ENCODE measurements around the gene STXBP4. TPM values are rescaled to one million over a fixed set of nuclear protein-coding genes. Genes with fewer than 3 reads are reported as not detected.

Gene STXBP4
- total RNA-seq, 1 experiment from 2014 or later, result 12.0 TPM

GRCh38 chr17:55216888-55217287, 248.3 kb downstream of the STXBP4 start:
- CTCF ChIA-PET, result no interaction called here
- intact Hi-C loops (cut with micrococcal nuclease; ENCODE audit: unreplicated experiment), result no loop called here

GRCh38 chr17:55219459-55219858, 250.9 kb downstream of the STXBP4 start:
- H3K4me2 ChIP-seq, result no peak overlapping the region
- TF ChIP-seq EZH2 (IDR thresholded peaks at IDR 0.05; ENCODE audit: low read depth) (no peak), CTCF (conservative IDR thresholded peaks at IDR 0.05) (no peak)
- no peaks in the 10 kb centered on the region for H3K9me3 ChIP-seq (ENCODE audit: insufficient read depth, low read depth)
- no peak overlapping the region for H3K4me3 ChIP-seq
- no peaks in the 10 kb centered on the region for H4K20me1 ChIP-seq (ENCODE audit: insufficient read depth)
- H3K27ac ChIP-seq, result no peak overlapping the region
- no peaks in the 10 kb centered on the region for H3K4me1 ChIP-seq (replicated peaks; ENCODE audit: insufficient read depth)
- CTCF ChIA-PET, result no interaction called here
- no TSS peak for BruUV-seq (replicated peaks)
- POLR2A ChIA-PET (ENCODE audit: unreplicated experiment), result no interaction called here
- no peaks in the 10 kb centered on the region for H3K9me2 ChIP-seq (ENCODE audit: insufficient read depth)
- H3K27me3 ChIP-seq (ENCODE audit: insufficient read depth, low read depth), result peaks cover 63% of the 10 kb centered on the region
- H3F3A ChIP-seq (ENCODE audit: insufficient read depth, low read depth), result no peaks in the 10 kb centered on the region
- DNase-seq, result no peak
- H3K36me3 ChIP-seq (ENCODE audit: low read depth), result no peaks in the 10 kb centered on the region
- H3K79me2 ChIP-seq (ENCODE audit: low read depth), result no peaks in the 10 kb centered on the region
- H2AFZ ChIP-seq, result no peak overlapping the region
- intact Hi-C loops (cut with micrococcal nuclease; ENCODE audit: unreplicated experiment), result no loop called here

More at GRCh38 chr17:55216888-55217287, 248.3 kb downstream of the STXBP4 start:
- TF ChIP-seq EZH2 (IDR thresholded peaks at IDR 0.05; ENCODE audit: low read depth) (no peak), CTCF (conservative IDR thresholded peaks at IDR 0.05) (no peak)
- no peak for DNase-seq
- Histone ChIP-seq H3K9me2 (ENCODE audit: insufficient read depth) (no peaks in the 10 kb centered on the region), H3K4me2 (no peak overlapping the region), H3K79me2 (ENCODE audit: low read depth) (no peaks in the 10 kb centered on the region), H3K9me3 (ENCODE audit: insufficient read depth, low read depth) (no peaks in the 10 kb centered on the region), H3K27ac (no peak overlapping the region), H3K4me1 (replicated peaks; ENCODE audit: insufficient read depth) (no peaks in the 10 kb centered on the region), H3K36me3 (ENCODE audit: low read depth) (no peaks in the 10 kb centered on the region), H3K4me3 (no peak overlapping the region), H3F3A (ENCODE audit: insufficient read depth, low read depth) (no peaks in the 10 kb centered on the region), H3K27me3 (ENCODE audit: insufficient read depth, low read depth) (peaks cover 39% of the 10 kb centered on the region), H2AFZ (no peak overlapping the region), H4K20me1 (ENCODE audit: insufficient read depth) (no peaks in the 10 kb centered on the region)
- POLR2A ChIA-PET (ENCODE audit: unreplicated experiment), result no interaction called here
- no TSS peak for BruUV-seq (replicated peaks)

- CTCF ChIA-PET, result no interaction called here
- no peak for DNase-seq
- POLR2A ChIA-PET (ENCODE audit: unreplicated experiment), result no interaction called here
- intact Hi-C loops (cut with micrococcal nuclease; ENCODE audit: unreplicated experiment), result no loop called here
- no peaks in the 10 kb centered on the region for H3K36me3 ChIP-seq (ENCODE audit: low read depth)
- H3K4me1 ChIP-seq (replicated peaks; ENCODE audit: insufficient read depth), result no peaks in the 10 kb centered on the region
- H3K9me3 ChIP-seq (ENCODE audit: insufficient read depth, low read depth), result no peaks in the 10 kb centered on the region
- H3K27me3 ChIP-seq (ENCODE audit: insufficient read depth, low read depth), result peaks cover 68% of the 10 kb centered on the region
- H3K27ac ChIP-seq, result no peak overlapping the region
- no peaks in the 10 kb centered on the region for H3K9me2 ChIP-seq (ENCODE audit: insufficient read depth)
- TF ChIP-seq CTCF (conservative IDR thresholded peaks at IDR 0.05) (no peak), EZH2 (IDR thresholded peaks at IDR 0.05; ENCODE audit: low read depth) (no peak)
- H3F3A ChIP-seq (ENCODE audit: insufficient read depth, low read depth), result no peaks in the 10 kb centered on the region
- no TSS peak for BruUV-seq (replicated peaks)
- H2AFZ ChIP-seq, result no peak overlapping the region
- H3K4me3 ChIP-seq, result no peak overlapping the region
- no peaks in the 10 kb centered on the region for H4K20me1 ChIP-seq (ENCODE audit: insufficient read depth)
- no peak overlapping the region for H3K4me2 ChIP-seq
- no peaks in the 10 kb centered on the region for H3K79me2 ChIP-seq (ENCODE audit: low read depth)
Measured at GRCh38 chr17:55219934-55220333, 251.4 kb downstream of the STXBP4 start.

Other genes with a start within 250 kb of the STXBP4 start
- 41.5 and 46.8 TPM in 2 replicates for gene TOM1L1, start 67.9 kb upstream of the STXBP4 start, total RNA-seq (2021)
- gene COX11, start 111 bp upstream of the STXBP4 start, total RNA-seq (2021), result 54.1 and 58.2 TPM in 2 replicates